GM08714 (cell line): ENCODE data around the gene RHOC.

Experiments used
- H3K4me3 ChIP-seq: fragments of 200-500 bp; sonication (Bioruptor generic); 2 replicates; pipeline ENCODE4 v1.5.1; 2014; ENCODE audit warnings: mild to moderate bottlenecking, low read length, inconsistent platforms
- ZNF274 ChIP-seq: IDR thresholded peaks from 2 replicates; pipeline ENCODE4 v1.6.1; 2012; ENCODE audit warnings: mild to moderate bottlenecking, low read depth, low read length

Gene RHOC

GRCh38 chr1:112701227-112702066, 5.5 kb downstream of the RHOC start:
- H3K4me3 ChIP-seq, result no peak overlapping the region
- TF ChIP-seq ZNF274, result no peak

- TF ChIP-seq ZNF274, result no peak
- H3K4me3 ChIP-seq, result no peak overlapping the region
Observed at GRCh38 chr1:112700290-112701226, 6.4 kb downstream of the RHOC start.

- TF ChIP-seq ZNF274, result no peak
- no peak overlapping the region for H3K4me3 ChIP-seq
Observed at GRCh38 chr1:112699425-112700144, 7.3 kb downstream of the RHOC start.

GRCh38 chr1:112698366-112699310, 8.3 kb downstream of the RHOC start:
- TF ChIP-seq ZNF274, result no peak
- no peak overlapping the region for H3K4me3 ChIP-seq

GRCh38 chr1:112697781-112698201, 9.1 kb downstream of the RHOC start:
- no peak for TF ChIP-seq ZNF274
- no peak overlapping the region for H3K4me3 ChIP-seq

- no peak overlapping the region for H3K4me3 ChIP-seq
- TF ChIP-seq ZNF274, result no peak
Observed at GRCh38 chr1:112696578-112697314, 10.2 kb downstream of the RHOC start.

- no peak for TF ChIP-seq ZNF274
Observed at GRCh38 chr1:112695276-112695675, 11.7 kb downstream of the RHOC start.

GRCh38 chr1:112694363-112694929, 12.5 kb downstream of the RHOC start:
- no peak overlapping the region for H3K4me3 ChIP-seq
- TF ChIP-seq ZNF274, result no peak

More at GRCh38 chr1:112695276-112695675, 11.7 kb downstream of the RHOC start:
- no peak overlapping the region for H3K4me3 ChIP-seq

- H3K4me3 ChIP-seq, result no peak overlapping the region
- no peak for TF ChIP-seq ZNF274
Observed at GRCh38 chr1:112693821-112694220, 13.1 kb downstream of the RHOC start.

- no peak for TF ChIP-seq ZNF274
- H3K4me3 ChIP-seq, result no peak overlapping the region
Observed at GRCh38 chr1:112692681-112693080, 14.2 kb downstream of the RHOC start.

GRCh38 chr1:112689842-112690237, 17.1 kb downstream of the RHOC start:
- no peak for TF ChIP-seq ZNF274
- no peak overlapping the region for H3K4me3 ChIP-seq

GRCh38 chr1:112689196-112689841, 17.6 kb downstream of the RHOC start:
- H3K4me3 ChIP-seq, result no peak overlapping the region
- no peak for TF ChIP-seq ZNF274
